CD4-positive, alpha-beta T cell treated with Interferon gamma for 1 hour (primary cell): ENCODE results near the gene LRP5.
"Not testable (repeated sequence)": the region's sequence is repeated elsewhere in the genome, so short reads cannot be mapped to it uniquely, and the experiment has no call there.

Experiments used
- DNase-seq: peaks from one replicate; pipeline ENCODE4 v3.0.0-alpha.2; 2020

Gene LRP5

DNA sequence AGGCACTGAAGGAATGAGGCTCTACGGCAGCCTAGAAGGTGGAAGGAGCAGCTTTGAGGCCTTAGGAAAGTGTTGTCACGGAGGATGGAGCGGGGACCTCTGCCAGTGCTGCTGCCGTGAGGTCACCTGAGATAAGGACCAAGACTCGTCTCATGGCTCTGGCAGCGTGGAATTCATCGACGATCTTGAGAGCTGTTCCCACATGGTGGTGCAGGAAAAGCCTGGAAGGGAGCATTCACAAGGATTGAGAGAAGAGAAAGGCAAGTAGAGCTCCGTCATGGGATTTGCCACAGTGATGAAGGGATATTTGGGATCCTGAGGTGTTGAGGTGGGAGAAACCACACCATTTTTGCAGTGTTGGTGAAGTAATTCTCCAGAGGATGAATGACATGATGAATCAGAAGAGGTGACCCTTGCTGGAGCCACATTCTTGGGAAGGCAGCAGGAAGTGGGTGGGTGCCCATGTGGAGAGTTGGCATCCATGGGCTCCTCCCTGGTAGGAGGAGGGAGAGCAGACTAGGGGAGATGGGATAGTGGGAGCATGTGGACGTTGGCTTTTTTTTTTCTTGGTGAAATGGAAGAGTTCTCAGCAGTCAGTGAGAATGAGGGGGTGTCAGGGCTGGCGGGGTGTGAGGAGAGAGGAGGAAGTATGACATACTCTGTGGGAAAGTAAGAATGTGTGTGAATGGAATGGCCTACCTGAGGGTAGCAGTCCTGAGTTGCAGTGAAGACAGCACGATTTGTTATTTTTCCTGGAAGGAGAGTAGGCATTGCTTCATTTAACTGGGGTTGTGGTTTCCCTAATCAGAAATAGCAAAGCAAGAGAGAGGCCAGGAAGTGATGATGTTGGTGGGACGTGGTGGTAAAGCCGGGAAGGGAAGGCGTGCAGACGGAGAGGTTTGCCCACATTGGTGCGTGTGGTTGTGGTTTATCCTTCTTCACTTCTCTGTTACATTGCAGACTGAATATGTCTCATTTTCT lies 159.3 kb downstream of the LRP5 start:
- DNase-seq, result peak; percentile 17

DNA sequence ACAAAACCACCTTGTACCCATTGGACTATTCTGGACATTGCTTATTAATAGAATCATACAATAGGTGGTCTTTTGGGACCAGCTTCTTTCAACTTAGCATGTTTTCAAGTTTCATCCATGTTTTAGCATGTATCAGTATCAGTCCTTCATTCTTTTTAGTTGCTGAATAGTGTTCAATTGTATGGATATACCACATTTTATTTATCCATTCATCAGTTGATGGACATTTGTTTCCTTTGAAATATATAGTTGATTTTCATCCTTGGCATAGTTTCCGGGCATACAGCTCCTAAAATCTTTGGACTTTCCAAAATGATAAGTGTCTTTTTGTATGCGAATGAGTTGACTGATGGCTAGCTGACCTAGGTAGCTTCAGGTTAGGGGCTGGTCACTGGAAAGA lies 160.4 kb downstream of the LRP5 start:
- DNase-seq, result no peak

DNA sequence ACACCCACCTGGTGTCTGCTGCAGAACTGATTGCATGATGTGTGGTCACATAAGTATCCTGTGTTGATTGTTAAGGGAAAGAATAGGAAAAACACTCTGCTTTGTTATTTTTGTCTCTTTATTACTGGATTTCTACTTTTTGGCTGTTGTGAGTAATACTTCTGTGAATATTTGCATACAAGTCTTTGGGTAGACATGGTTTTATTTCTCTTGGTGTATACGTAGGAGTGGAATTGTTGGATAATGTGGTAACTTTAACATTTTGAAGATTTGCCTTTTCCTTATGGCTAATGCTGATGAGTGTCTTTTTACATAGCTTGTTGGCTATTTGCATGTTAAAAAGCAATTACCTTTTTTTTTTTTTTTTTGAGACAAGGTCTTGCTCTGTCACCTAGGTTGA lies 161.3 kb downstream of the LRP5 start:
- no peak for DNase-seq

DNA sequence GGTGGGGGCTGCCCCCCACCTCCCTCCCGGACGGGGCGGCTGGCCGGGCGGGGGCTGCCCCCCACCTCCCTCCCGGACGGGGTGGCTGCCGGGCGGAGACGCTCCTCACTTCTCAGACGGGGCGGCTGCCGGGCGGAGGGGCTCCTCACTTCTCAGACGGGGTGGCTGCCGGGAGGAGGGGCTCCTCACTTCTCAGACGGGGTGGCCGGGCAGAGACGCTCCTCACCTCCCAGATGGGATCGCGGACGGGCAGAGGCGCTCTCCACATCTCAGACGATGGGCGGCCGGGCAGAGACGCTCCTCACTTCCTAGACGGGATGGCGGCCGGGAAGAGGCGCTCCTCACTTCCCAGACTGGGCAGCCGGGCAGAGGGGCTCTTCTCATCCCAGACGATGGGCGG lies 163.2 kb downstream of the LRP5 start:
- not testable (repeated sequence) for DNase-seq

DNA sequence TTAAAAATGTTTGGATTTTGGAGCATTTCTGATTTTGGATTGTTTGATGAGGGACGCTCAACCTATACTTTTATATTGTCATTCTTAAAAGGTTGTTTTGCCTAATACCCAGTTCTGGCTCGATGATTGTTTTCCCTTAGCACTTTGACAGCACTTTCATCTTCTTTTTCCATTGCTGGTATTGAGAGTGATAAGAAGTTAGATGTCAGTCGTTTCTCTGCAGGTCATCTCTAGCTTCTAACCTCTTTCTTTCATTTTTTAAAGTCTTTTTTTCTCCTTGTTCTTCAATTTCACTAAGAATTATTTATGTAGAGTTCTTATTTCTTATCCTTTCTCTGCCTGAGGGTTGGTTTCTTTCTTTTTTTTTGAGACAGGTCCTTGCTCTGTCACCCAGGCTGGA lies 167.0 kb downstream of the LRP5 start:
- no peak for DNase-seq

DNA sequence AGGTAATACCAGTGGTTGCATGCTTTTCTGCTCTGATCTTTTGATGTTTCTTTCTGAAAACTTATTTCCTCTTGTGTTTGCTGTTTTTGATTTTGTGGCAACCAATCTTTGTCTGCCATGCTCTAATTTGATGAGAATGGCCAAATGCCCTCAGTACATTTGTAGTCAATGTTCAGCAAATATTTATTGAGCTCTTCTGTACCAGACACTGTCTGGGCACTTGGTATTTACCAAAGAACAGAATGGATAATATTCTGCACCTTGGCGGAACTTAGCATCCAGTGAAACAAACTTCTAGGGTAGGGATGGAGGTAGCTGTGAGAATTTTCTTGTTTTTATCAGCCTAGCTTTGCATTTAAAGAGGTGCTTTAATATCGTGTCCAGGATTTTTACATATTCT lies 167.8 kb downstream of the LRP5 start:
- no peak for DNase-seq

DNA sequence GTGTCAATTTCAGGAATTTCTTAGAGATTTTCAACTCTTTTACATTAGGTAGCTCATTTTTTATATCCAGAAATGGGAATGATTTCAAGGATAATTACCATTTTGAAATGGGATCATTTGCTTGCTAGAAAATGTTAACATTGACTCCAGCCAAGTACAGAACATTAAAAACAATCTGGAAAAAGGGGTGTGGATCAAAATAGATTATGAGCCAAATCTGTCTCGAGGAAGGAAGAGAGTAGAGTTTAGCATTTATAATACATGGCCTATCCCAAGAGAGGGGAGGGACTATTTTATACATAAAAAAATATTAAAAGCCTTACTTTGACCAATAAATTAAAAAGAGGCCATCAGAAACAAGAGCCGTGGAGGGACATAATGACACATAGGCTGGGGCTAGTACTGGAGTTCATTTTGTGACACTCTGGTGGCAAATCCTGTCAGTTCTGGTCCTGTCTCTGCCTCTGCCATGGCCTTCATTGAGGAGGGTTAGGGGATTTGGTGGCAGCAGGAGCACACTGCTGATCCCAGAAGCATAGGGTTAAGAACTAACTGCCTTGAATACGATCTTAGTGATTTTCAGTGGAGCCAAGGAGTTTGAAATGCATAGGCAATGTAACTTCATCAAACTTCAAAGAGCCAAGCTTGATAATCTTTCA lies 168.6 kb downstream of the LRP5 start:
- DNase-seq, result no peak

DNA sequence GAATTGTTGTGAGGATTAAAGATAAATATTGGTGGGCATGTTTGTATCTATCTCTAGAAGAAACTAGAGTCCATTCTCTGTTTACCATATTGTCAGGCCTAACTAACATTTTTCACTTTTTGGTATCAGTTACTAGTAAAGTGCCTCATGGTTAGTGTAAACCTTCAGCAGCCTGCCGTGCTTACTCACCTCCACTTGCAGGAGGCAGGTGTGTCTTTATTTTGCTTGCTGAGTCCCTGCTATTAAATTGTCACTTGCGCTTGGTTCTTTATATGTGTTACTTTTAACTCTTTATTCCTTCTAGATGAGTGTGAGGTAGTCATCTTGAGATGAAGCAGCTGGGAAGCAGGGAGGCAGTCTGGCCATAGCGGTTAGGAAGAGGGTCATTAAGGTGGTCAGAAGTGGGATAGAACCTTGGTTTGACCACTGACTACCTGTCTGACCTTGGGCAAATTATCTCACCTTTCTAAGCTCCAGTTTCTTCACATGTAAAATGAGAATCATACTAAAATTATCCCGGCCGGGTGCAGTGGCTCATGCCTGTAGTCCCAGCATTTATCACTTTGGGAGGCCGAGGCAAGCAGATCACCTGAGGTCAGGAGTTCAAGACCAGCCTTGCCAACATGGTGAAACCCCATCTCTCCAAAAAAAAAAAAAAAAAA lies 169.3 kb downstream of the LRP5 start:
- DNase-seq, result no peak

DNA sequence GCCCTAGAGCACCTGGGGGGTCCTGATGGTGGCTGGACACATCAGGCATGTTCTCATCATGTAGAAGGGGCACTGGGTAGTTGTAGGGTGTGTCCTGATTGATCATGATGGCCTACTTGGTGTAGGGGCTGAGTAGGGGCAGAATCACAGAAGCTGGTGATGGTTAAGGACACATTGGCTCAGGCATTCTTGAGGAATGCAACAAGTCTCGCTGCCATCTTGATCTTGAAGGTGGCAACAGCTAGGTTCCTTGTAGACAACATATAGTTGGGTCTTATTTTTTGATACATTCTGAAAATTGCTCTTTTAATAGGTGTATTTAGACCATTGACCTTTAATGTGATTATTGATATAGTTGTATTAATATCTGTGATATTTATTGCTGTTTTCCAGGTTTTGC lies 176.2 kb downstream of the LRP5 start:
- no peak for DNase-seq

DNA sequence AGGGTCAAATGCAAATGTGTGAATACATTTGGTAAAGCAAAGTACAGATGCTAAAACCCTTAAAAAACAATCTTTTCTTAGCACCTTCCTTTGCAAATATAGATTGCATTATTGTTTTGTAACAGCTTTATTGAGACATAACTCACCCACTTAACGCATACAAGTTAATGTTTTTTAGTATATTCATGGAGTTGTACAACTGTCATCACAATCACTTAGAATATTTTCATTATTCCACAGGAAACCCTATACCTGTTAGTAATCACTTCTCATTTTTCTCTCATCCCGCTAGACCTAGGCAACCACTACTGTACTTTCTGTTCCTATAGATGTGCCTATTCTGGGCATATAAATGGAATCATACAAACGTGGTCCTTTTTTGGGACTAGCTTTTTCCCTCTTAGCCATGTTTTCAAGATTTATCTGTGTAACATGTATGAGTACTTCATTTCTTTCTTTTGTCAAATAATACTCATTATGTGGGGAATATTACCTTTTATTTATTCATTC lies 182.9 kb downstream of the LRP5 start:
- DNase-seq, result no peak

DNA sequence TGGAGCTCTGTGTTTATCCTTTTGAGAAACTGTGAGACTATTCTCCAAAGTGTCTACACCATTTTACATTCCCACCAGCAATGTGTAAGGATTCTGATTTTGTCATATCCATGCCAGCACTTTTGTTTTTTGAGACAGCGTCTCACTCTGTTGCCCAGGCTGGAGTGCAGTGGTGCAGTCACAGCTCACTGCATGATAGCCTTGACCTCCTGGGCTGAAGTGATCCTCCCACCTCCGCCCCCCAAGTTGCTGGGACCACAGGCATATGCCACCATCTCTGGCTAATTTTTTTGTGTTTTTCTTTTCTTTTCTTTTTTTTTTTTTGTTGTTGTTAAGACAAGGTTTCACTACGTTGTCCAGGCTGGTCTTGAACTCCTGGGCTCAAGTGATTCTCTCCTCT lies 183.5 kb downstream of the LRP5 start:
- no peak for DNase-seq

DNA sequence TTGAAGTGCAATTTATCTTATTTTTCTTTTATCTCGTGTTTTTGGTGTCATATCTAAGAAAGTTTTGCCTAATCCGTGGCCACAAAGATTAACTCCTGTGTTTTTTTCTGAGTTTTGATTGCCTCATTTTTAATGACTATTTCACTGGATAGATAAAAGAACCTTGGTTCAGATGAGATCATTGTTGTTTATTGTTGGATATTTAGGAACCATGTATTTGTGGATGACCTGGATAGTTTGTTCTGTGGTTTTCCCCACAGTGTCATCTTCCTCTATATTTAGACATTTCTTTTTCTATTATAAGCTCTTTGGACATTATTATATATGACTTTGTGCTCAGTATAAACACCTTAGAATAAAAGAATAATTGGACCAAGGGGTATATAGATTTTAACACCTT lies 185.4 kb downstream of the LRP5 start:
- DNase-seq, result no peak

DNA sequence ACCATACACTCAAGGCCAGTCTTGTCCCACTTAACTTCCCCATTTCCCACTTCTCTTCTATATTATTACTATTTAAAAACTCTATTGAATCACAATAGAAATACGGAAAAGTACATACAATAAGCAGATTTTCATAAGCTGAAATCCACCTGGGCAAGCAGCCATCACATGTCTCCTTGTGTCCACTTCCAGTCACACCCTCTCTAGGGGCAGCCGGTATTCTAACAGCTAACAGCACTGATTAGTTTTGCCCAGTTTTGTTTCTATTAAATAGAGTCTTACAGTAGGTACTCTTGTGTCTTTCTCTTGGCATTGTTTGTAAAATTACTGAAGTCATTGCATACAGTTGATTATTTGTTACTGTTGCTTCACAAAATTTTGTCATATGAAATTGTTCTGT lies 185.9 kb downstream of the LRP5 start:
- DNase-seq, result no peak
